GM21423 (cell line): ENCODE results near the gene ERO1B.
A peak's percentile ranks its signal among the peaks of the same experiment; 100 is the strongest.

ENCODE experiments used
- ATAC-seq: cut with Tn5 transposase; IDR thresholded peaks from one replicate; pipeline ENCODE4 v1.9.1; 2021; ENCODE audit warnings: mild to moderate bottlenecking, moderate library complexity; ENCODE audit not compliant: unreplicated experiment

ERO1B gene

DNA sequence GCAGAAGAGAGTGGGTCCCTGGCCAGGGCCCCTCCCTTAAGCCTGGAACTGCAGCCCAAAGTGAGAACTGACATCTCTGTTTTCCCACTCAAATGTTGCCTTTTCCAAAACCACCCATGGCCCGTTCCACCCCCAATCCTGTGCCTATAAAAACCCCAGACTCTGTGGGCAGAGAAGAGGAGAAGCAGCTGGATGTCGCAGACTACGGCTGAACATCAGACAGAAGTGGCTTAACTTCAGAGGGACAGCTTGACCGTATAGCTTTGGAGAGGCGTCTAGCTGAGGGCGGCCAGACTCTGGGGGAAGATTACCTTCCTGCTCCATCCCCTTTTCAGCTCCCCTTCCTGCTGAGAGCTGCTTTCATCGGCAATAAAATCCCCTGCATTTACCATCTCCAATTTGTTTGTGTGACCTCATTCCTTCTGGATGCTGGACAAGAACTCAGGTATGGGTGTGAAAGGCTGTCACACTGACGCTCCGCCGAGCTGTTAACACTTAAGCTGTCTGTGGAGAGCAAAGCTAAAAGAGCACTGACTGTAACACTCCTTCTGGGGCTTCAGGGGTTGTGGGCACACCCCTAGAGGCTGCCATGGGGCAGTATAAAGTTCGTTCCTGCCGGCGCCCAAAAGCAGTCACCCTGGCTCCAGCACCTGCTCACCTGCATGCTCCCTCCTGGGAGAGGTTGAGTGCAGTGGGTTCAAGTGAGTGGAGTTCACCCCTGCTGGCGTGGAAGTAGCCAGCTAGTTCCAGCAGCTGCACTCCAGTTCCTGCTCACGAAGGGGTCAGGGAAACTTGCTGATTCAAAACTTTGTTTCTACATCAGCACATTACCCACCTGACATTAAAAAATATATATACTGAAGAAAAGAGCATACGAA lies 19.6 kb upstream of the ERO1B start:
- ATAC-seq: no peak

DNA sequence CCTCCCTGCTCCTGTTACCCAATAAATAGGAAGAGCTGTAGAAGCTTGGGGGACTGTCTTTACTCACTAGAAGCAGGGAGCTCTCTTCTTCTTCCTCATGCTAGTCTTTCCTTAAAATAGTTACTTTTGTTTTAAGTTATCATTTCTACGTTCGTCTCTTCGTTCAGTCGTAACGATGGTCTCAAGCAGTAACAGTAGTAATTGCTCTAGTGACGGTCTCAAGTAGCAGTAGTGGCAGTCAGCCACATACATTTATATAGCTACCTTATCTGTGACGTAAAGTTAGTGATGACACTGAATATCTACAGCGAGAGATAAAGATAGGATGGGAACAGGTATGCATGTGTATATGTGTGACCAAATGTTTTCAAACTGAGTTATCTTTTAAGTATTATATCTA lies 15.4 kb upstream of the ERO1B start:
- no peak for ATAC-seq

DNA sequence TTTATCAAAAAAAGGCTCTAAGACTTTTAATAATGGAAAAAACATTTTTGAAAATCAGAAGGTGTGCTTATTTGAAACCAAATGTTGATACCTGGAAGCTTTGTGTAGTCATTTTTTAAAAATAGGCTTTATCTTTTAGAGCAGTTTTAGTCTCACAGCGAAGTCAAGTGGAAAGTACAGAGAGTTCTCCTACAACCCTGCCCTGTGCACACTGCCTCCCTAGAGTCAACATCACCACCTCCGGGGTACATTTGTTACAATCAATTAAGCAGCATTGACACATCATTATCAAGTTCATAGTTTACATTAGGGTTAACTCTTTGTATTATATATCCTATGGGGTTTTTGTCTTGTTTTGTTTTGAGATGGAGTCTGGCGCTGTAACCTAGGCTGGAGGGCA lies 10.7 kb upstream of the ERO1B start:
- no peak for ATAC-seq

DNA sequence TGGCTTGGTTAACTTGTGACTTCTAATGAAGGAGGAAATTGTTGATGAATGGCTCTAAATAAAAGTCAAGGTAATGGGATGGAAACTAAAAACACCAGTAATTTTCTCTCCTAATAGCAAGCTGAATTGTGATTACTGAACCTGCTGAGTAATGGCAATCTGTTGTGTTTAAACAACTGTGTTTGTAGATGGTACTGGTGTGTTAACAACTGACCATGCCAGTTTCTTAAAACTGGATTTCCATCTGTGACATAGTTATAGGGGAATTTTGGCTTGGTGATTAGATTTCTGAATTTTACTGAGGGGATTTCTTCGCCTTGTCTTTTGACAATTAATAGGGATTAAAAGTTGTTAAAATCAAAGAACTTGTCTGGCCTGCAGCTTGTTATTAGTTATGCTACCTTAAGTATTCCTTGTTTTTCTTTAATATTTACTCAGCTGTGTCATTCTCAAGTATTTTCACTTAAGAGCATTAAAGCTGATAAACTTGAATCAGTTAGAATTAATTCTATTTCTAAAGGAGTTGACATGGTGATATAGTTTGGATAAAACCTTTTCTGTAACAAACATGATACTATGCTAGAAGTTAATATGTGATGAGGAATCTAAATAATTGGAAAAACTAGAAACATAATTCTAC lies 7.9 kb upstream of the ERO1B start:
- ATAC-seq: no peak

- ATAC-seq: no peak
Measured at GRCh38 chr1:236288620-236288976, 6.8 kb upstream of the ERO1B start.

DNA sequence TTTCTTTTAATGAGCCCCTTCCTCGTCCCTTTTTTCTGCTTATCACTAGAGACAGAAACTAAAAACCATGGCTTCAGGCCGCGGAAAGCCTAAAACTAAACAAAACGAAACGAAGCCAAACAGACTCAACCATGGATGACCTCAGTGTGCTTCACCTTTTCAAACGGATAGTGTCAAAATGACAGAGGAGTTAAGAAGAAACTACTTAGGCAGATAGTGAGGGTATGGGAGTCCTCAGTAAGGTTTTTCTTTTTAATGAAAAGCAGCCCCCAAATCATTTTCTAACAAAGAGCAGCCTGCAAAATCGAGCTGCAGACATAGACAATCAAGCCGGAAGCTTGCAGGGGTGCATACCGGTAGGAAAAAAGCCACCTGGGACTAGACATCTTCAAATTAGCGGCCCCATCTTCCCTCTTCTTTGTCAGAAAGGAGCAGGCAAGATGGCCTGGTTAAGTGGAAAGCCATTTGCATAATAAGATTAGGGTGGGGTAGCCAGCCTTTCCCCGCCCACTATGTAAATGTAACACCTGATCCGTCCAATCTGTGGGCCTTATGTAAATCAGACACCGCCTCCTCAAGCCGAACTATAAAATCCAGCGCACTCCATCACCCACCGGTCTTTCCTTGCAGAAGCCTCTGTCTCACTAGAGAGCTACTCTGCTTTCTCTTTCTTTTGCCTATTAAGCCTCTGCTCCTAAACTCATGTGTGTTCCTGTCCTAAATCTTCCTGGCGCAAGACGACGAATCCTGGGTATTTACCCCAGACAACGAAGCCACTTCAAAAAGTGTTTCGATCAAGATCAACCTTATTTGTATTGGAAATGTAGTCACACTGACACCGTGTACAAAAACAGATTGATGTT lies 6.2 kb upstream of the ERO1B start:
- no peak for ATAC-seq

DNA sequence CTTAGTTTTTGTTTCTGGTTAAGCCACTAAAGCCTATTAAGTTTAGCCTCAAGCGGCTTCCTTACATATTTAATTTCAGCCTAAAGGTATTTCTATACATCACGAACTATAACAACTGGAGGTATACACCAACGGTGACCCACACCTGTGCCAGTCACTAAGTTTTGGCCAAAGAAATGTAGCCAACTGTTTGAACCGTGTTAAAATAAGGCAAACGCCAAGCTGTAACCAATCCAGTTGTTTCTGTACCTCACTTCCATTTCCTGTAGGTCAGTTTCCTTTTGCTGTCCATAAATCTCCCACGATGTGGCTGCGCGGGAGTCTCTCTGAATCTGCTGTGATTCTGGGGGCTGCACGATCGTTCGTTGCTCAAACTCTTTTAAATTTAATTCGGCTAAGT lies 5.6 kb upstream of the ERO1B start:
- ATAC-seq: no peak

DNA sequence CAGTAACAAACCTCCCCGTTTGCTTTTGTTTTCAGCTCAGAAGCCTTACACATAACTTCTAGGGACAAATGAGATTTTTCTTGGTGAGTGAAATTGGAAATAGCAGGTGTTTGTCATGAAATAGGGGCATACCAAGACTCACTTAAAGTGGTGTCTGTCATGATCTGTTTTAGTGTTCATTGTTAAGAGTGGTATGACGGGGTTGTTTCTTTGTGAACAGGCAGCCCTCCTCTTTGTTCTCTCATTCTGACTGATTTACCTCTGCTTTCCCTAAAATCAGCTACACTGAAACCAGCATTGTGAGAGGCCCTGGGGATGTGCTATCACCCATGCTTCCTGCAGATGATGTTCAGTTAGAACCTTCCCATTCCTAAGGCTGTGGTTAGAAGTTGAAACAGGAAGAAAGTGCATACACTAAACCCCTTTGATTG lies 2.5 kb upstream of the ERO1B start:
- peak; percentile 41 for ATAC-seq

DNA sequence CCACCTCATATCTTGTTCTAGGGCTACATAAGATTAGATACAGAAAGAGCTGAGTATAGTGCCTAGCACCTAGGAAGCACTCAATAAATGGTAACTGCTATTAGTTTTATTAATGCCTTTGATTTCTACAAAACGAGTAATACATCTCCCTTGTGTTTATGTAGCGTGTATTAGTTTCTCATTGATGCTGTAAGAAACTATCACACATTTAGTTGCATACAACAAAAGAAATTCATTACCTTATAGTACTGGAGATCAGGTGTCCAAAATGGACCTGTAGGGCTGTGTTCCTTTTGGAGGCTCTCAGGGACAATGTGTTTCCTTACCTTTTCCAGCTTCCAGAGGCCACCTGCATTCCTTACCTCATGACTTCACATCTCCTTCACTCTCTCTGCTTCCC lies 961 bp upstream of the ERO1B start:
- no peak for ATAC-seq

DNA sequence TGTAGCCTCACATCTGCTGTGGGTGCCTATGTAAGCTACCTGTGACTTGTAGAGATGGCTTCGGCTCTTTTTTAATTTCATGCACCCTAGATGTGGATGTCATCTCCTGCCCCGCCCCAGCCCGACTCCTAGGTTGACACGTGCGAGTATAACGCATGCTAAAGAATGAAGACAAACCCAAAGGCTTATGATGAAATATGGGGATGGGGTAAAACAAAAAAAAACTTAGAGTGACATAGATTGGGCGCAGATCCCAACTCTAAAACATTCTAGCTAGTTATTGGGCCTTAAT lies 613 bp upstream of the ERO1B start:
- peak; percentile 8 for ATAC-seq

DNA sequence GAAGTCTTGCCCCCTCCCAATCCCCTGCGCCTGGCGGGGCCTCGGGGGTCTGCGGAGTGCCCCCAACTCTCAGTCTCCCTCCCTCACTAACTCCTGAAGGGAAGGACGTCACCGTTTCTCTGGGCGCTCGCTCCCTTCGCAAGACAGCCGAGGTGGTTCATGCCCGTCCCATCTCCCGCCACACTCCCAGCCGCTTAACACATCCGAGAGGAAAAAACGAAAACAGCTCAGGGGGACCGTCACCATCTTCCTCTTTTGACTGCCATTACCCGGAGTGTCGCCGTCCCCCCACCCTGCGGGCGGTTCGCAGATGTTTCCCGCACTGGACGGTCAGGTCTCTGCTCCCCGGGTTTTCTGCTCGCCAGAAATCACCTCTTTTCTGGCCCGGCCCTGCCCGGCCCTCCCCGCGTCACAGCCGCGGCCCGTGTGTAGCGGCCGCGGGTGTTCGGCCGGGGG lies 532 bp downstream of the ERO1B start:
- ATAC-seq: peak; percentile 21

- ATAC-seq: no peak
Measured at GRCh38 chr1:236280438-236281197, 1.1 kb downstream of the ERO1B start.

DNA sequence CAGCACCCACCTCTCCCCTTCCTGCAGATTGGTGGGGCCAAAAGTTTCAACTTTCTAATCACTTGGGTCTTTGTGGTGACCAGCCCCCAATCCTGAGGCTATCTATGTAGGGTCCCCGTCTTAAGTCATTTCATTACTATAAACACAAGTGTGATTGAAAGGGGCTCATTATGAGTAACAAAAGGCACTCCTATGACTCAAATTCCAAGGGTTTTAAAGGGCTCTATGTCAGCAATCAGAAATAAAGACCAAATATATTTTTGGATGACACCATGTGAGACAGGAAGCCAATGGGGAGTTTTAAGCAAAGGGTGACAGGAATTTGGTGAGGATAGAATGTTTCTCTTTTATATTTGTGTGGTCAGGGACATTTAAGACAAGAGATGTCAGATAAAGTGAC lies 6.2 kb downstream of the ERO1B start:
- ATAC-seq: no peak

- no peak for ATAC-seq
Measured at GRCh38 chr1:236275061-236275460, 6.7 kb downstream of the ERO1B start.

DNA sequence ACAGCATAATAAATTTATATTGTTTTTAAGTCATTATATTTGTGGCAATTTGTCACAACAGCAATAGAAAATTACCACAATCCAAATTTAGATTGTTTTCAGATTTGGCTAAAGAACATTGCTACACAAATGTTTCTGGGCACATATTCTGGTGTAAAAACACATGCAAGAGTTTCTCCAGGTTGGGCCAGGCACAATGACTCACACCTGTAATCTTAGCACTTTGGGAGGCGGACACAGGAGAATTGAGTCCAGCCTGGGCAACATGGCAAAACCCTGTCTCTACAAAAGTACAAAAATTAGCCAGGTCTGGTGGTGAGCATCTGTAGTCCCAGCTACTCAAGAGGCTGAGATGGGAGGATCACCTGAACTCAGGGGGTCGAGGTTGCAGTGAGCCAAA lies 8.4 kb downstream of the ERO1B start:
- no peak for ATAC-seq

- ATAC-seq: peak; percentile 54
Measured at GRCh38 chr1:236269439-236269838, 12.3 kb downstream of the ERO1B start.

DNA sequence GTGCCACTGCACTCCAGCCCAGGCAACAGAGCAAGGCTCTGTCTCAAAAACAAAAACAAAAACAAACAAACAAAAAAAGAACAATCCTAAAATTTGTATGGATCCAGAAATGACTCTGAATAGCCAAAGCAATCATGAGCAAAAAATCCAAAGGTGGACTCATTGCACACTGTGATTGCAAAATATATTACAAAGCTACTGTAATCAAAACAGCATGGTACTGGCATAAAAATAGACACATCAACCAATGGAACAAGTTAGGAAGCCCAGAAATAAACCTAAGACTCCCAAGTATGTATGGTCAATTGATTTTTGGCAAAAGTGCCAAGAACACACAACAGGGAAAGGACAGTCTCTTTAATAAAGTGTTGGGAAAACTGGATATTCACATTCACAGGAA lies 19.9 kb downstream of the ERO1B start:
- no peak for ATAC-seq

DNA sequence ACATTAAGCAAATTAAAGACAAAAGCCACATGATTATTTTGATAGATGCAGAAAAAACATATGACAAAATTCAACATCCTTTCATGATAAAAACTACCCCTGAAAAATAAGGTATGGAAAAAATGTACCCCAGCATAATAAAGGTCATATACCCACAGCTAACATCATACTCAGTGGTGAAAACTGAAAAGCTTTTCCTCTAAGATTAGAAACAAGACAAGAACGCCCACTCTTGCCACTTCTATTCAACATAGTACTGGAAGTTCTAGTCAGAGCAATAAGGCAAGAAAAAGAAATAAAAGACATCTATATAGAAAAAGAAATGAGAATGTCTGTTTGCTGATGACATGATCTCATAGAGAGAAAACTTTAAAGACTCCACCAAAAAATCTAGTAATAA lies 20.7 kb downstream of the ERO1B start:
- ATAC-seq: no peak

GRCh38 chr1:236259043-236259442 lies 22.7 kb downstream of the ERO1B start:
- ATAC-seq: no peak

DNA sequence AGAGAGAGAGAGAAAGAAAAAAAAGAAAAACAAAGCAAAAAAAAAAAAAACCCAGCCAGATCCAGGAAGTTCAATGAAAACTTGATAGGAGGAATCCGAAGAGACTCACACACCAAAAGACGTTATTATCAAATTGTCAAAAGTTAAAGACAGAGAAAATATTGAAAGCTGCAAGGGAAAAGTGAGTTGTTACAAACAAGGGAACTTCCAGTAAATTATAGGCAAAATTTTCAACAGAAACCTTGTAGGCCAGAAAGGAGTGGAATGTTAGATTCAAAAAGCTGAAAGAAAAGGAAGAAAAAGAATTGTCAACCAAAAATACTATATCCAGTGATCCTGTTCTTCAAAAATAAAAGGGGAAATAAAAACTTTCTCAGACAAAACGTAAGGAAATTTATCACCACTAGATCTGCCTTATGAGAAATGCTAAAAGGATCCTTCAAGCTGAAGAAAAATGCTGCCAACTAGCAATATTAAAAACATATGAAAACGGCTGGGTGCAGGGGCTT lies 23.6 kb downstream of the ERO1B start:
- ATAC-seq: no peak

DNA sequence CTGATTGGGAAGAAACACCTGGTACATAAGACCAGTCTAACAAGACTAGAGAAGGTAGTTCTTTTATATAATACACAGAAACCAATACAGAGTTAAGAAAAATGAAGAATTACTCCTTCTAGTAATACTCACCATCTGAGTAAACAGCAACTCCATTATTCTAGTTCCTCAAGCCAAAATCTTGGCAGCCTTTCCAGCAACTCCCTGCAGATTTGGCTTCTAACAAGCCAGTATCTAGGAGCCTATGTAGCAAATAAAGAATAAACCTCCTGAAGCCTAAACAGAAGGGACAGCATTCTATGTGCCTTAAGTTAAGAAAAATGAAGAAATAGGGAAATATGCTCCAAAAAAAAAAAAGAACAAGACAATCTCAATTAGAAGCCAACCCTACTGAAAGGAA lies 24.5 kb downstream of the ERO1B start:
- no peak for ATAC-seq
